ENCODE measurements around the gene SERPIND1.

The SERPIND1 gene

DNA sequence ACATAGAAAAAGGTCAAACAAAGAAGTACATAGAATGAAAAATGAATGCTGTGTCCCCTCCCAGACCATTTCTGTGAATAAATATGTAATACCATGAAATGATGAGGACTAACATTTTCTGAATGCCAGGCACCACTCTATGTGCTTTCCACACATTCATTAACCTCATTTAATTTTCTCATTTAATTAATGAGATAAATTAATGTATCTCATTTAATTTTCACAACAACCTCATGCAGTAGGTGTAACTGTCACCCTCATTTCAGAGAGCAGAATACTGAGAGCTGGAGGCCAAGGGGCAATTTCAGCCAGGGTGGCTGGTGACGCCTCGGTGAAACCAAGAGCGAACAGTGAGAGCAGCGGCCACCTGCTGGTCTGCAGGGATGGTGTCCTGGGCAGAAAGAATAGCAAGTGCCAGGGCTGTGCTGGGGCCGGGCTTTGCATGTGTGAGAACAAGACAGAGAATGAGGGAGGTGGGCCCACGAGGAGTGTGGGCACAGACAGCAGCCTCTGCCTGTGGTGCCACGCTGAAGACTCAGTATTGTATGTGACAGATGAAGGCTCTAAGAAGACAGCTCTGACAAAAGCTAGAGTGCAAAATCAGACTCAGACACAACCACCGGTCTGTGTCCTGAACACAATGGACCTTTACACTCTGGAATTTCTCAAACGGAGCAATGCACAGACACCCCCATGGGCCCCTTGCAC lies 1.8 kb upstream of the SERPIND1 start:
- DNase-seq (ENCODE audit: low read depth in 4 of 4, low spot score in 1 of 4) = no peak

- no peak for DNase-seq (ENCODE audit: low read depth in 4 of 4, low spot score in 1 of 4)
Observed at GRCh38 chr22:20774882-20775281, 969 bp downstream of the SERPIND1 start.

DNA sequence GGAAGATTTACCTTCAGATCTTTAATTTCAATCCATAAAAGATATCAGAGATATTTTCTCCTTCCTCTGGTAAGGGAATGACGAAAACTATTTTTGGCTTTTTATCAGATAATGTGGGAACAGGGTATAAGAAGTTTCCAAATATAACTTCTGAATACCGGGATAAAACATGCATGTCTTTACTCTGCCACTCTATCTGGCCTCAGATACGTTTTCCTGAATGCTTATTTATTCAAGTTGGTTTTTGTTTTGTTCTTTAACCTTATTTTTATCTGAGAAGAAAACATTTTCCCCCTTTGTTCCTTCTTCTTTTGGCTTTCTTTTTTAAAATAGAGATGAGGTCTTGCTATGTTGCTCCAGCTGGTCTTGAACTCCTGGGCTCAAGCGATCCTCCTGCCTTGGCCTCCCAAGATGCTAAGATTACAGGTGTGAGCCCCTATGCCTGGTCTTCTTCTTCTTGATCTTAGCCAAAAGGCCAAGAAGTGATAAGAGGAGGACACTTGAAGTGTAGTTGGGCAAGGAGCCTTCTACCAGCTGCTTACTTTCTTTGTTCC lies 1.5 kb downstream of the SERPIND1 start:
- no peak for DNase-seq (ENCODE audit: low read depth in 4 of 4, low spot score in 1 of 4)

DNA sequence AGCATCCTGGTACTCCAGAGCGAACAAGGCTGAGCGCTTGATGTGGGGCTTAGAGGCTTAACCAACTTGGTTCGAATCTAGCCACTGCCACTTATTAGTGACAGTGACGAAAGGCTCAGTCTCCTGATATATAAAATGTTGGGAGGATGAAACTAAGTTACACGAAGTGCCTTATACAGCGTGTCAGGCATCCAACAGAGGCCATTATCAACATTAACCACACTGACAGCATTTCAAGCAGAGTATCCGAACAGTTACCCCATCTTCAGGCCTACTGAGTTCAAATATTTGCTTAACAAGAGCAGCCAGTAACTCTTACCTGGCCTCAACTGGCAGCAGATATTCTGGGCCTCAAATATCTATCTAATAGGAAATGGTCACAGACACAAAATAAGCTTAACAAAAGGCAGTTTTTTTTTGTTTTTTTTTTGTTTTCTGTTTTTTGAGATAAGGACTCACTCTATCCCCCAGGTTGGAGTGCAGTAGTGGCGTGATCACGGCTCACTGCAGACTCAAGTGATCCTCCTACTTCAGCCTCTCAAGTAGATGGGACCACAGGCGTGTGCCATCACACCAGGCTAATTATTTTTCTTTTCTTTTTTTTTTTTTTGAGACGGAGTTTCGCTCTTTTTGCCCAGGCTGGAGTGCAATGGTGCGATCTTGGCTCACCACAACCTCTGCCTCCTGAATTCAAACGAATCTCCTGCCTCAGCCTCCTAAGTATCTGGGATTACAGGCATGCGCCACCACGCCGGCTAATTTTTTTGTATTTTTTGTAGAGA lies 2.9 kb downstream of the SERPIND1 start:
- DNase-seq (ENCODE audit: low read depth in 4 of 4, low spot score in 1 of 4) = no peak

DNA sequence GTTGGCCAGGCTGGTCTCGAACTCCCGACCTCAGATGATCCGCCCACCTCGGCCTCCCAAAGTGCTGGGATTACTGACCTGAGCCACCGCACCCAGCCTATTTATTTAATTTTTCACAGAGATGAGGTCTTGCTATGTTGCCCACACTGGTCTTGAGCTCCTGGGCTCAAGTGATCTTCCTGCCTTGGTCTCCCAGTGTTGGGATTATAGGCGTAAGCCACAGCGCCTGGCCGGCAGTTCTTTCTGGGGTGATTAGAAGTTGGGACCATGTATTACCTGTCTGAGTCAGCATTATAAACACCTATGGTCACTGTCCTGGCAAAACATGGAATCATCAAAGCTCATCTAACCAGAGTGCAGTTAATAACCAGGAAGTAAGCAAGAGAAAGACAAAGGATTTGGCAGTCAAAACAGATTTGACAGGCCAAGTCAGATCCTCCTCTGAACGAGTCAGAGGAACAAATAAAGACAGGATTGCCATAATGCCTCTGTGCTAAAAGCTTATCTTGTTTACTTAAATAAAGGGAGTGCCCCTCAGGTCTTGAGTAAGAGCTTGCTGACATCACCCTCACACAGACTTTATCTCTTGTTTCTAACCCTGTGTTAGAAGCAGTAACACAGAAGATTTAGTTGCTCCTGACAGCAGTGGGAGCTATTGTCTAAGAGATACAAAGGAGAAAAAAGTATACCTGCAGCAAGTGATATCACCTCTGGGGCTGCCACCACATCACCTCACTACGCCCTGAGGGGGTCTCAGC lies 3.7 kb downstream of the SERPIND1 start:
- no peak for DNase-seq (ENCODE audit: low read depth in 4 of 4, low spot score in 1 of 4)

DNA sequence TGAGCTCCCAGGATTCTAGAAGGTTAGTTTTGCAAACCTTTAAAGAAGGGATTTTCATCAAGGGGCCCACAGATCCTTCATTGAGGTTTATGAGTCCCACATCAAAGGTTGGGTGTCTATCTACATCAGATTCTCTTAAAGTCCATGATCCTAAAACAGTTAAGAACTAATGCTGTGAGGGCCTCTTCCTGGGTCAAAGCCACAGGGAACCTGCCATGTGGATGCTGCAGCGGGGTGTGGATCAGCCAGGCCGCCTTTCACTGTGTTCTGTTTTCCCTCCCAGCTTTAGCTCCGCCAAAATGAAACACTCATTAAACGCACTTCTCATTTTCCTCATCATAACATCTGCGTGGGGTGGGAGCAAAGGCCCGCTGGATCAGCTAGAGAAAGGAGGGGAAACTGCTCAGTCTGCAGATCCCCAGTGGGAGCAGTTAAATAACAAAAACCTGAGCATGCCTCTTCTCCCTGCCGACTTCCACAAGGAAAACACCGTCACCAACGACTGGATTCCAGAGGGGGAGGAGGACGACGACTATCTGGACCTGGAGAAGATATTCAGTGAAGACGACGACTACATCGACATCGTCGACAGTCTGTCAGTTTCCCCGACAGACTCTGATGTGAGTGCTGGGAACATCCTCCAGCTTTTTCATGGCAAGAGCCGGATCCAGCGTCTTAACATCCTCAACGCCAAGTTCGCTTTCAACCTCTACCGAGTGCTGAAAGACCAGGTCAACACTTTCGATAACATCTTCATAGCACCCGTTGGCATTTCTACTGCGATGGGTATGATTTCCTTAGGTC lies 5.3 kb downstream of the SERPIND1 start:
- no peak for DNase-seq (ENCODE audit: low read depth in 4 of 4, low spot score in 1 of 4)

DNA sequence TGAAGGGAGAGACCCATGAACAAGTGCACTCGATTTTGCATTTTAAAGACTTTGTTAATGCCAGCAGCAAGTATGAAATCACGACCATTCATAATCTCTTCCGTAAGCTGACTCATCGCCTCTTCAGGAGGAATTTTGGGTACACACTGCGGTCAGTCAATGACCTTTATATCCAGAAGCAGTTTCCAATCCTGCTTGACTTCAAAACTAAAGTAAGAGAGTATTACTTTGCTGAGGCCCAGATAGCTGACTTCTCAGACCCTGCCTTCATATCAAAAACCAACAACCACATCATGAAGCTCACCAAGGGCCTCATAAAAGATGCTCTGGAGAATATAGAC lies 5.9 kb downstream of the SERPIND1 start:
- no peak for DNase-seq (ENCODE audit: low read depth in 4 of 4, low spot score in 1 of 4)

DNA sequence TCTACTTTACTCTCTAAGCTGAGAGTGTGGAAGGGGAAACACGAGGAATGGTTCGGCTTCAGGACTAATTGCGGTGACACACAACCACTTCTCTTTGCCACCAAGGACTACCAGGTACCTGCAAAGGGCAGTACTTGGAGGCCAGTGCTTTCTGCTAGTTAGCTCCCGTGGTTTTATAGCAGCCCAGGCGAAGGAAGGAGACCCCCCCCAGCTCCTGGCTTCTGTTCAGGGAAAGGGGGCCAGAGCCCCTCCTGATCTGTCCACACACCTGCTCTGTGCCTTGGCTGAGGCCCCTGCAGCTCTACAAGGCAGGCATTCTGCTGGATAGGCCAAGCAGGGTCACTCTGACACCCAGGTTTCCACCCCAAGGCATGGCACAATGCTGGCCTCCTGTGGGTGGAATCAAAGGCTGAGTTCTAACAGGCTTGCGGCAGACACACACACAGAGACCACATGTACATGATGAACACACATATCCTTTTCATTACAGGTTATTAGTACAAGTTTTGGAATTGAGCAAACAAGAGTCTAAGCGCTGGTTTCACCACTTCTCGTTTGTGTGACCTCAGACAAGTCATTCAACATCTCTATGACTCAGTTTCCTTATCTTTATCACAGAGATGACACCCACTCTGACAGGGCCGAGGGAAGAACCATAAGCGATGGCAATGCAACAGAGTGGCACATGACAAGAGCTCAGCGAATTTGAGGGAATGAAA lies 7.5 kb downstream of the SERPIND1 start:
- peak in 1 of 4 experiments; percentile 21 for DNase-seq (ENCODE audit: low read depth in 4 of 4, low spot score in 1 of 4)

GRCh38 chr22:20782083-20782482 lies 8.2 kb downstream of the SERPIND1 start:
- DNase-seq (ENCODE audit: low read depth in 4 of 4, low spot score in 1 of 4) = no peak

GRCh38 chr22:20782596-20783299 lies 8.8 kb downstream of the SERPIND1 start:
- no peak for DNase-seq (ENCODE audit: low read depth in 4 of 4, low spot score in 1 of 4)

DNA sequence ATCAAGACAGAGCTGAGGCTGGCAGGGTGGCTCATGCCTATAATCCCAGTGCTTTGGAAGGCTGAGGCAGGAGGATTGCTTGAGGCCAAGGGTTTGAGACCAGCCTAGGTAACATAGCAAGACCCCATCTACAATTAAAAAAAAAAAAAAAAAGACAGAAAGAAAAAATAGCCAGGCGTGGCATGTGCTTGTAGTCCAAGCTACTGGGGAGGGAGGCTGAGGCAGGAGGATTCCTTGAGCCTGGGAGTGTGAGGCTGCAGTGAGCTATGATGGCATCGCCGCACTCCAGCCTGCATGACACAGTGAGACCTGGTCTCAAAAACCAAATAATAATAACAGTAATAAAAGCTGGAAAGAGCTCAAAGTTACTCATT lies 9.4 kb downstream of the SERPIND1 start:
- DNase-seq (ENCODE audit: low read depth in 4 of 4, low spot score in 1 of 4) = no peak

- peak in 2 of 4 experiments; percentile 8 to 12 for DNase-seq (ENCODE audit: low read depth in 4 of 4, low spot score in 1 of 4)
Observed at GRCh38 chr22:20783844-20784723, 10.2 kb downstream of the SERPIND1 start.

GRCh38 chr22:20785415-20785814 lies 11.5 kb downstream of the SERPIND1 start:
- no peak for DNase-seq (ENCODE audit: low read depth in 4 of 4, low spot score in 1 of 4)

DNA sequence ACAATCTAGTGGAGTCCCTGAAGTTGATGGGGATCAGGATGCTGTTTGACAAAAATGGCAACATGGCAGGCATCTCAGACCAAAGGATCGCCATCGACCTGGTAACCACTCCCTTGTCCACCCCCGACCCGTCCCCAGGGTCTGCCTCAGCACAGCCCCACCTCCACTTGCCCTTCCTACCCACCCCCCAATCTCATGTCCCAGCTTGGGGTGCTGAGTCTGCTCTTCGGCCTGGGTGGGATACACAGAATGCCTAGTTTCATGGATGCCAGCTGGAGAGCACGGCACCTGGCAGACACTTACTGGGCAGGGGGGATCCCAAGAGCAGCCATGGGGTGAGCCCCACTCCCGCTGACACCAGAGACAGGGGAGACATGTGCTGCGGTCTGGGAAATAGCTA lies 12.1 kb downstream of the SERPIND1 start:
- DNase-seq (ENCODE audit: low read depth in 4 of 4, low spot score in 1 of 4) = no peak

- DNase-seq (ENCODE audit: low read depth in 4 of 4, low spot score in 1 of 4) = no peak
Observed at GRCh38 chr22:20786536-20786979, 12.6 kb downstream of the SERPIND1 start.

- no peak for DNase-seq (ENCODE audit: low read depth in 4 of 4, low spot score in 1 of 4)
Observed at GRCh38 chr22:20787223-20787622, 13.3 kb downstream of the SERPIND1 start.

GRCh38 chr22:20787746-20788626 lies 14.1 kb downstream of the SERPIND1 start:
- DNase-seq (ENCODE audit: low read depth in 4 of 4, low spot score in 1 of 4) = no peak
